Islet precursor cell (in vitro differentiated cells): ENCODE data around the gene OPN1SW.

Experiments used
- DNase-seq: peaks from one replicate; pipeline ENCODE4 v3.0.0-alpha.2; 2018

OPN1SW gene

DNA sequence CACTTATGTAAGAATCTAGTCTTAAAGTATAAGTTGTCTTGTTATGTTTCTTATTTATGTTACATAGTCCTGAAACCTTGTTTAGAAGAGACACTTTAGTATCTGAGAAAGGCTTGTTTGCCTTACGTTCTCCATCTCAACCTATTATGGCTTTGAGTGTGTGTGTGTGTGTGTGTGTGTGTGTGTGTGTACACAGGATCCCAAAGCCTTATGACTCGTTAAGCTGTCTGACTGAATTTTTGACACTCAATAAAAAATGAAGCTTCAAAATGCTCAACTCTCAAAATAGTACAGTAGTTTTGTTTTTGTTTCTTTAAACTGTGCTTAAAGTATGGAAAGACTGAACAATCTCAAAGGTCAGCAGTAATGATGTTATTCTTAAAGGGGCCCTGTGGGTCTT lies 18.4 kb downstream of the OPN1SW start:
- no peak for DNase-seq

DNA sequence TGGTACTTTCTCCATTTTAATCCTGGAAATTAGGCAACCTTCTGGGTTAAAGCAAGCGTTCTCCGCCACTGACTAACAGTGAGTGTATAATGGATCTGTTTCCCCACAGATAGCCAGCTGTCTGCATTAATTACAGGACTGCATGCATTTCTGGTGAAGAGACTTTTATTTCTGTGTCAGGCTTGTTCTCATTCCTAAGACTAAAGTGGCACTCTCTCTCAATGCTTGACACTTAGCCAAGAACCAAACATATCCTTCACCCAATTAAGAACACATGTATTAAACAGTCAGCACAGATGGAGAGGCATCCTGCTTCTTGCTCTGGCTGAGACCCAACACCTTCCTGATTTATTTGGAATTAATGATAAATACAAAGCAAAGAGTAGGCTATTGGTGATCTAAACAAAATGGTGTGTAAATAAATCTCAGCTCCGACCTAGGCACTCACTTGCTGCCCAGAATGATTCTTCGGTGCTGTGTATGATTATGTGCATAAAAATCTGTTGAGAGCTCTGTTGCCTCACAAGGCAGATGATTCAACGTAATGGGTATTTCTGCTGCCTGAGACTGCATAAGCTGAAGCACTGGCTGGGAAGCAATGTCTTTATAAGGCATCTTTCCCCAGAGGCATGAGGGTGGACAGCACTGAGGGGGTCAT lies 19.6 kb downstream of the OPN1SW start:
- DNase-seq = no peak

DNA sequence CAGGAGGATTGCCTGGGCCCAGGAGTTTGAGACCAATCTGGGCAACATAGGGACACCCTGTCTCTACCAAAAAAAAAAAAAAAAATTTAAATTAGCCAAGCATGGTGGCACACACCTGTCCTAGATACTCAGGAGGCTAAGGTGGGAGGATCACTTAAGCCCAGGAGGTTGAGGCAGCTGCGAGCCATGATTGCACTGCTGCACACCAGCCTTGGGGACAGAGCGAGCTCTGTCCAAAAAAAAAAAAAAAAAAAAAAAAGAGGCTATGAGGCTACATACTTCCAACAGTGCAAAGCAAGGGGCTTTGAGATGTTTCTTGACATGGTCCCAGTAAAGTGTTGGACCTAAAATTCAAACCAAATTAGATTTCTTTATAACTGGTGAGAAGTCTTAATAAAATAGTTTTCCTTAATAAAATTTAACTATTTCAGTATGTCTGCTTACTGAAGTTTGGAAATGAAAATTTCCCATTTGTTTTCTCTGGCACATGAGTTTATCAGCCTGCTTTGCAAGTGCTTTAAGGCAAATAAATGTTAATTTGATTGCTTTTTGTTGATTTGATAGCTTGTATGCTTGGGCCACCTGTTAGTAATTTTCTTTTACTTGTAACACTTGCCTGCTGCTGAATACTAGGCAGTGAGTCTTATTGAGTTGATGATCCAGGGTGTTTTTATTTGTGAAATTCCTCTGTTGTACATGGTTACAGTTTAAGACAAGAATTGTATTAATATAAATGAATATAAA lies 20.3 kb downstream of the OPN1SW start:
- DNase-seq = no peak

DNA sequence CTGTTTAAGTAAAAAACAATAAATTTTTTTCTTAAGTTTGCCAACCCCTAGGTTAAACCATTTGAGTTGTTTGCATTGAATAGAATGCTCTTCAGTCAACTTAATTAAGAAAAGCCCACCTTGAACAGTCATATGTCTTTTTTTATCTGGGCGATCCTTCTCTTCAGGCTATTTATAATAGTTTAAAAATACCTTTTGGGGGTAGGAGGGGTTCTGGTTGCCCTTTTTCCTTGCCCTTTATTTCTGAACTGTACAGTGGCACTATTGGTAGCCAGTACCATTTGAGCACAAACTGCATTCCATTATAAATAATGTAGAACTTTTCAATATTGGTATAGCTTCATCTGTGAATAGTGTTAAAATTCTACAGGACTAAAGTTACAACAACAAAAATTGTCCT lies 23.3 kb downstream of the OPN1SW start:
- DNase-seq = no peak

DNA sequence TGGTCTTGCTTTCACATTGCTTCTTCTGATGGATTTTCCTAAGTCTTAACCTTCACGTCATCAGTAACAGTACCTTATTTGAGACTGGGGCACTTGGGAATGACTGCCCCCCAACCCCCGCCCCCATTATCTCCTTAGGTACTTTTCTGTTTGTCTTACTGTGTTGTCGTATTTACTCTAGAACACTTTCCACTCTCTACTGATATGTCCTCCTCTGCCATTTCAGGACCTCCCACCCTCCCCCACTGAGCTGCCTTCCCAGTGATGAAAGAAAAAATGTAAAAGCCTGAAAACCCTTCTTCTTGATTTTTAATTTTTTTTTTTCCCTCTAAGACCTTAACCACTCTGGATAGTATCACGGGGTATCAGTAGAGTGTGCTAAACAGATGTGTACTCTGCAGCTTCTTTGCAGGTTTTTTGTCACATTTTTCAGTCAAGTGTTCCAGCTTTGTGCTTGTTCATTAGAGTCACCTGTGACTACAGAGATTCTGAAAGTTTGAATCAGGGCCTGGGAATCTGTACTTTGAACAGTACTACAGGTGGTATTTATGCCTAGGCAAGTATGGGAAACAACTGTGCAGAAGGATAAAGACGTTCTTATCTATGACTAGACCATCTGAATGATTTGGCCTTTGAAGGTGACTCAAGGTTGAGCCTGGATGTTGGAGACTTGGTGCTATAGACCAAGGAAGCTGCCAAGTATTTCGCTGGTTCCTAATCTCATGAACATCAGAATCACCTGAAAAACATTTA lies 28.1 kb downstream of the OPN1SW start:
- no peak for DNase-seq

DNA sequence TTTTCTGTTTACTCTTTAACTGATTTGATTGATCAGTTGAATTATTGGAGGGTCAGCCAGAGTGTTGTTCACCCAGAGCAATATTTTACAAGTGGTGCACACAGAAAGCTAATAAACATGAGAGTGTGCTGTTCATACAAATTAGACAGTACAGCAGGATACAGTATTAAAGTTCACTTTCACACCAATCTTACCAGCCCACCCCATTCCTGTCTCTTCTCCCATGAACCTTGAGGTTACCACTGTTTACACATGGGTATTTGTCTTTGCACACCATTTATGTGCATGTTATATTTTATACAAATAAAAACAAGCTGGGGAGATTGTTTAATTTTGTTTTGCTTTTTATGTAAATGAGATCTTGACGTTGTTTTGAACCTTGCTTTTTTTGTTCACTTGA lies 29.9 kb downstream of the OPN1SW start:
- DNase-seq = no peak

DNA sequence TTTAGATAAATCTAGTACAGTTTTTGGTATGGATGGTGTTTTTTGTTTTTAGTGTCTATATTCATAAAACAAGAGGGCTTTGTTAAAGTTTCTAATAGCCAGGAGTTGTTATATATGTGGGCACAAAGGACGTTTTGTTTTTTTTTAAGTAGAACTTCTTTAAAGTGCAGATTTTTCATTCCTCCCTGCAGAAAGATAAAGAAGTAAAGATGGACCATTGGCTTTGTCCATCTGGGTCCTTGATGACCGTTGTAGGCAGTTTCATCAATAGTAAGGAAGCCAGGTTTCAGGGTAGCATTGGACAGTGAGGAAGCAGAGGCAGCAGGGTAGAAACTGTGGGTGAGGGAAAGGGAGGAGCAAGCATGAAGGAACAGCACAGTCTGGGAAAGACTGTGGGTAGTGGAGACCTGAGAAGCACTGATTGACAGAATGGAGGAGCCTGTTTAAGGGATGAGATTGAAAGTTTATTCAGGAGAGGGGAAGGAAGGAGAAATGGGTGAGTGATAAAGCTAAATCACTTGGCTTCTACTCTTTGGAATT lies 31.2 kb downstream of the OPN1SW start:
- no peak for DNase-seq

DNA sequence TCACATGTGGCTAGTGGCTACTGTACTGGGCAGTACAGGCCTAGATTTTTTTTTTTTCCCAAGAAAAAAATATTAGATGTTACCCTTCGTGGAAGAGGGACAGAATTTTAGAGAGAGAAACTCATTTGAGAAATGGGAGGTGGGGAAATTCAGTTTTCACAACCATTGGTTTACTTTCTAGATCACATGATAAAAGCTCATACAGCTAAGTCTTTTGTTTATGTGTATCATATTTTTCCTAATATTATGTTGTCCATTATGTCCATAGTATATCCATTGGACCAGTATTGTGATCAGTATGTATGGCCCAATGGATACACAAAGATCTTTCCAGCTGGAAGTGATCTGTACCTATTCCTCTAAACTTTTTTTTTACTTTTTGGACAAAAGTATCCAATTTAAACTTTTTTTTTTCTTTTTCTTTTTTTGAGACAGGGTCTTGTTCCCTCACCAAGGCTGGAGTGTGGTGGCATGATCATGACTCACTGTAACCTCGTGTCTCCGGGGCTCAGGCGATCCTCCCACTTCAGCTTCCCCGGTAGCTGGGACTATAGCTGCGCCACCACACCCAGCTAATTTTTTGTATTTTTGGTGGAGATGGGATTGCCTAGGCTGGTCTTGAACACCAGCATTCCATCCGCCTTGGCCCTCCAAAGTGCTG lies 32.4 kb downstream of the OPN1SW start:
- no peak for DNase-seq

DNA sequence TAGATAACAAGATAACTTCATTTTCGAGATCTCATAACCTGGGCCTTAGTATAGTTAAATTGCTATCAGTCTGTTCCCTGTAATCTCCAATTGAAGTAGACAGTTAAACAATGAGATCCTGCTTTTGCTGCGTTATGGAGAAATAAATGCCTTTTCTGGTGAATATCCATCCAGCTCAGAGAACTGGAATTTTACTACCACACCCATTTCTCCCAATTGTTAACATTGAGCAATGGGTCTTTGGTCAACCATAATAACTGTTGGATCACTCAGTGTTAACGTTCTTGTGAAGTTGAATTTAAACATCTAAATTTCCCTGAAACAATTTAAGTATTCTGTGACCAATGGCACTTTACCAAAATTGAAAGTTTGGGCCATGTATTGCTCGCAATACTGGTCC lies 33.4 kb downstream of the OPN1SW start:
- DNase-seq = no peak

DNA sequence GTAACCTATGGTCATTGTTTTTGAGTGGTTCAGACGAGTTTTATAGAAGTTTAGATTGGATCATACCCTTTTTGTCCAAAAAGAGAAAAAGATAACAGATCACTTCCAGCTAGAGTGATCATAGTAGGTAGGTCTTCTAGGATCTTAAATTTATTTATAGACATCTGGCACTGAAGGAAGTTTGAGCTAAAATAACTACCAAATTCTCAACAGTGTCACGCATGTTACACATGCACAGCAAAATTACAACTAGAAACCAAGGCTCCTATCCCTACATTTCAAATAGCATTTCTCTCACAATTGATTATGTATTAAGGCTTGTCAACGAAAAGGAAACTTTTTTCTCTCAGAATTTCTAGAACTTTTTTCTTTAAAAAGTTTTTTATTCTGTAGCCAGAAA lies 34.1 kb downstream of the OPN1SW start:
- DNase-seq = no peak

DNA sequence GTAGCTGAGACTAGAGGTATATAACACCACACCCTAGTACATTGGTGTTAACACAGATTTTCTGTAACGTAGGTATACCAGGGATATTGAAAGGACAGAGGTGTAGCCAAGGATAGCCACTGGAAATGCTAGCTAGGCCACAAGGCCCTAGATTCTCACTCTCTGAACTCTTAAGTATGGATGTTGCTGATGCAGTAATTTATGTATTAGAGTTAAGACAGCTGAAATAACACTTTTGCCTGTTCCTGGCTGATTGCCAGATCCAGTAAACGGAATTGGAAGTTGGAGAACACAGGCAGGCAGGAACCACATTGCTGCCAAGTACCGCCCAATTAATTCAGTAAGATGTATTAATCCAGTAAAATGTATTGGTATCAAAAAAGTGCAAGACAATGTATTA lies 34.6 kb downstream of the OPN1SW start:
- no peak for DNase-seq

DNA sequence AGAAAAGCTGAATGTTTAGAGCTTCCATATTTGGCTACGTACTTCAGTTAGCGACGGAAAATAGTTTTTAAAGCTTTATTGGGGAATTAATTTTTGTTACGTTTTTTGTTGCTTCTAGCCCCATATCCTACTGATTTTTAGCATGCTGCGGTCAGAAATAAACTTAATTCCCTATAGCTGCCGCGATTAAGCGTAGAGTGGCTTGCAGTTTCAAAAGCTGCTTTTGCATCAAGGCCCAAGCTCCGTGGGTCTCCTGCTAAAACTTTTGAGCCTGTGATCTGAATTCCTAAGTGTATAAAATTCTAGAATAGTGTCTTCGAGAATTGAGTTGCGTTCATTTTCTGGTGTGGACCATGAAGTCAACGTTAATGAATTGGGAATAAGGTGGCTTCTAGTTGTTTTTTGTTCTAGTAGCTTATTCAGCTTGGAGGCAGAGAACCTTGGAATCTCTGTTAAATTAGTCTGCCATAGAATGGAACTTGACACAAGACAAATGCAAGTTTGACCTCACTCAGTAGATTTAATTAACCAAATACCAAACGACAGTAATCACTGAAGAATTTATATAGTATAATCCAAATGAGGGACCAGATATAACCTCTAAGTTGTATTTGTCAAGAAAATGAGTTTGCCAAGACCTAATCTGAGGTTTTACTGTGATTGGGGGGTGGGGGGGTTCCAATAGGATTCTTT lies 35.5 kb downstream of the OPN1SW start:
- no peak for DNase-seq

DNA sequence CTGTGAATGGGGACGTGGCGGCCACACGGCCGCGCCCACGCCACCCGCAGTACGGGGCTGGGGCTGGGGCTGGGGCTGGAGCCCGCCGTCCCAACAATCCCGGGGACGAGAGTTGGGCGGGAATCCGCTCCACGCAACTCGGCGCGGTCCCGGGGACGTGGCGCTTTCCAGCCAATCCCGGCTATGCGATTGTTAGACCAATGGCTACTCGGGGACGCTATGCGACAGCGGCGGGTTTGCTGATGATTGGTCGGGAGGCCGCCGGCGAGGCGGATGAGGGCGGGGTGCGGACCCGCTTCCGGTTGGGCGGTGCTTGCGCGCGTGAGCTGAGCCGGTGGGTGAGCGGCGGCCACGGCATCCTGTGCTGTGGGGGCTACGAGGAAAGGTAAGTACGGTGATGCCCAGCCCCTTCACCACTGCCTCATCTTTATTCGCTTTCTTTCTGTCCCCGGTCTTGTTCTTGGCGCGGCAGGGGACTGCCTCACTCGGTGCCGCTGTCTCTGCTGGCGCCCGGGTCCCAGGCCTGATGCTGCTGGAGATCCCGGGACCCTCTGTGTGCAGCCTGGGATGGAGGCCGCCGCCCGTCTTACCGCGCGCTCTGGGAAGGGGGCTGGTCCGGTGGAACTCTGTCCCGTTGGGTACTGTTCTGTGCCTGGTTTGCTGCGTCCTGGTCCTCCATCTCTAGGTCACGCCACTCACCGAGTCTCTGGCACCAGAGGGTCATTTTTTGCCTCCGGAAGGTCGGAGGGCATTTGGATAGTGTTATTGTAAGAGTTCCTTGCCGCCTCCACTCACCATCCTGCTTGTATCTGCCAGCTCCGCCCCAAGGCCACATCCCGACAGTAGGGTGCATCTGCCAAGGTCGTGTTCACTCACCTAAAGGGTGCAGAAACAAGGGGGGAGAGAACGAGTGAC lies 36.3 kb downstream of the OPN1SW start, which contains the start of gene CALU:
Gene CALU, plus strand, starts transcription at position 312 of the 915 bp plus-strand sequence. CDS start 9,225 bp downstream, outside the sequence.
- DNase-seq = peak; percentile 99

DNA sequence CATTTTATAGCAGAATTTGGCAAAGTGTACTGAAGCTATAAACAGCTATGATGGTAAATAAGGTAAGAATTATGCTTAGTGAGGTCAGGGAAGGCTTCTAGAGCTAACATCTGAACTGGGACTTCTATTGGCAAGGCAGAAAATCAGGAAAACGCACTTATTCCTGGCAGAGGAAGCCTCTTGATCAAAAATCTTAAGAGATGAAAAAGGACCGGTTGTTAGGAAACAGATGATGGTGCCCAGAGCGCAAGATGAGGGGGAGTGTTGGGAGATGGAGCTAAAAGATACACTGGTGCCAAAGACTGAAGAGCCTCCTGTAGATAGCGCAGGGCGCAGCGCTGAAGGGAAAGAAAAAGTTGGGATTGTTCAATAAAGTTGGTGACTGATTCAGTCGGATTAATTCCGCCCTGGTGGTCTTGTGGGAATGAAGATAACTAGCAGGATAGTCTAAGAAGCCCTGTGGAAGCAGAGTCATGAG lies 37.0 kb downstream of the OPN1SW start:
- peak; percentile 53 for DNase-seq

DNA sequence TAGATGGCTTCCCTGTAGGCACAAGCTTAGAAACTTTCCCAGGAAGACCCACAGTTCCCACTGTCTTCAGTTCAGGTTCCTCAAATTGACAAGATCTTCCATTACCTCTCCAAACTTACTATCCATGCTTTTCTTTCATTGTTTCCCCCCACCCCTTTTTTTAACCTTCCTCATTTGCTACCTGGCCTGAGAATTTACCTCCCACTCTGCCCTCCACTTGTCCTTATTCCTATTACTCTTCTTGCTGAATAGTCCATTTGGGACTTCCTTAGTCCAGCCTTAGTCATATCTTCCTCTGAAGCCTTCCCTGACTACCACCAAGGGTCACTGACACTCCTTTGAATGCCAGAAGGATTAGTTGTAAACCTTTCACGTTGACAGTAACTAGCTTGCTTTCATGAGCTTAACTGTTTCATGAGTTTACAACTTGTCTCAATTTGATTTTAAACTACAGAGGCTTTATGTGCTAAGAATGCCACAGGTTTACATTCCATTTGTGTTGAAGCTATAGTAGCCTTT lies 37.7 kb downstream of the OPN1SW start:
- DNase-seq = peak; percentile 42

DNA sequence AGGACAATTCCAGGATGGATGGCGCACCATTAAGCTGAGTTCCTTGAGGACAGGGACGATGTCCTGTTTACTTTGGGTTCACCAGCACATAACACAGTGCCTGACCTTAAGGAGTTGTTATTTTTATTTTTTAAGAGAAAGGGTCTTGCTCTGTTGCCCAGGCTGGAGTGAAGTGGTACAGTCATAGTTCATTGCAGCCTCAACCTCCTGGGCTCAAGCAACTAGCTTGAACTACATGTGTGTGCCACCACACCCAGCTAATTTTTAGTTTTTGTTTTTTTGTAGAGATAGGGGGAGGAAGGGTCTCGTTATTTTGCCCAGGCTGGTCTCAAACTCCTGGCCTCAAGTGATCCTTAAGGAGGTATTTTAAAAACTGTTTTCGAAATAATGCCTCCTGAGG lies 38.2 kb downstream of the OPN1SW start:
- DNase-seq = peak; percentile 14

DNA sequence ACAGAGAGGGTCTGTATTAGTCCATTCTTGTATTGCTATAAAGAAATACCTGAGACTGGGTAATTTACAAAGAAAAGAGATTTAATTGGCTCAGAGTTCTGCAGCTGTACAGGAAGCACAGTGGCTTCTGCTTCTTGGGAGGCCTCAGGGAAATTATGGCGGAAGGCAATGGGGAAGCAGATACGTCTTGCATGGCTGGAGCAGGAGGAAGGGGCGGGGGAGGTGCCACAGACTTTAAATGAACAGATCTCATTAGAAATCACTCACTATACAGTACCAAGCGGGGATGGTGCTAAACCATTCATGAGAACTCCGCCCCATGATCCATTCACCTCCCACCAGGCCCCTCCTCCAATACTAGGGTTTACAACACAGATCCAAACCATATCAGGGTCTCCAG lies 40.2 kb downstream of the OPN1SW start:
- DNase-seq = no peak

DNA sequence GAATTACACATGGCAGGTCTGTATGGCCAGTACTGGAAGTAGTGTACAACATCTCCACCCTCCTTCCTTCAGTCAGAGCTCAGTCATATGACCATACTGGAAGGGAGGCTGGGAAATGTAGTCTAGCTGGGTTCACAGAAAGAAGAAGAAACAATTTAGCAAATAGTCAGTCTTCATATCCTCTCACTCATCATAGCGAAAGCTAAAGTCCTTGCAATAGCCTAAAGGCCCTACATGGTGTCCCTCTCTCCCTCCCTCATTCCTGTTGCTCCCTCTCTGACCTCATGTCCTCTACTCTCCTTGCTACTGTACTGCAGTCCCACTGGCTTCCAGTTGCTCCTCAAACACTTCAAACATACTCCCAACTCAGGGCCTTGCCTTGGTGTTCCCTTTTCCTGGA lies 40.7 kb downstream of the OPN1SW start:
- DNase-seq = no peak

DNA sequence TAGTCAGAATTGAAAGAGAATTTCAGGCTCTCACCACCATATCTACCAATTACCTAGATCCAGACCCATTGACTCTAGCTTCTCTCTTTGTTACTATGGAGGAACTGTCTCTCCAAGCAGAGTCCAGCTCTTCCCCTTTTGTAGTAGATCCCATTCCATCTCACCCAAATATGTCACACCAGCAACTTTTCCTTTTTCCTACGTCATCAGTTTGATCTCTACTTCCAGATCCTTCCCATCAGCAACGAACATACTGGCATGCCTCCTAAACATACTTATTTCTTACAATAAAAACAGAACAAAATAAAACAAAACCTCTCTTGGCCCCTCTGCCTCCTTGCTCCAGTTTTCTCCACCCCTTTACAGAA lies 42.3 kb downstream of the OPN1SW start:
- no peak for DNase-seq

DNA sequence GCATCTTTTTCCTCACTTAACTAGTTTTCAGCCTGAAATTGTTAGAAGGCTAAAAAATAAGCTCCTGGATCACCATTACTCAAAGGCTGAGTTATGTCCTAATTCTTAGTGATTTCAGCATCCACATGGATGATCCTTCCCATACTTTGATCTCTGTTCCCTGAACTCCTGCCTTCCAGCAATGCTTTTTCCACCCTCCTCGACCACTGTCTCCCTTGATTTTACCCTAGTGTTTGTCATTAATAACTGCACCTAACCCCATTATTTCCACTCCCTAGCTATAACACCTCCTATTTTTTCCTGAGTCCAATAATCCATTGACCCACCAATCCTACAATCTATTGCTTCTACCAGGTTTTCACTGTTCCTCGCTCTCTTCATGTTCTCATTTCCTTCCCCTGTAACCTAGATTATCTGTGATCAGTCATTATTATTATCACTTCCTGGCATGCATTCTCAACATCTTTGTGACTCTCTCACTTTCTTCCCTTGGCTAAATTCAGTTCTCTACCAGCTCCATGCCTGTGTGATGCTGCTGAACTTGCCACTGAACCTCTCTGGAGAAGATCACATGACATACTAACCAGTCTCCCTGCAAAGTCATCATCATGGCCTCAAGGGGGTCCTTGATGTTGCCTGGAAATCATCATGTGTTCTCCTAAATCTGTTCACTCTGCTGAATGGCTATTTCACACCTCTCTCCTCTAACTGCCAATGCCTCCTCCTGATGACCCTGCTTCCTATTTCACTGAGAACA lies 42.9 kb downstream of the OPN1SW start:
- no peak for DNase-seq
